Thoracic aorta (tissue), 2 donors: ENCODE data around the gene ALDH3A1. TPM values are rescaled to one million over a fixed set of nuclear protein-coding genes. Genes with fewer than 3 reads are reported as not detected.

Source experiments
- ATAC-seq: fragments of 150-250 bp; one replicate; pipeline ENCODE4 v1.8.0; 2017; ENCODE audit warnings: low read depth; ENCODE audit not compliant: insufficient number of reproducible peaks, low FRiP score
- DNase-seq: peaks from one replicate; pipeline ENCODE4 v3.0.0-alpha.2; 2020; ENCODE audit warnings: low spot score
- H3K27ac ChIP-seq, 2 donors: fragments of 200-600 bp; sonication (generic); 1 replicate in 1 of 2; 2 replicates in 1 of 2; pipeline ENCODE4 v1.5.1; 2016; ENCODE audit warnings: mild to moderate bottlenecking in 2 of 2, moderate library complexity in 2 of 2
- H3K27me3 ChIP-seq: fragments of 200-600 bp; sonication (generic); replicated peaks from 2 replicates; pipeline ENCODE4 v1.6.0; 2016; ENCODE audit warnings: mild to moderate bottlenecking; ENCODE audit not compliant: insufficient read depth
- H3K36me3 ChIP-seq: fragments of 200-600 bp; sonication (generic); one replicate; pipeline ENCODE4 v1.5.1; 2016
- H3K4me1 ChIP-seq, 2 donors: fragments of 200-600 bp; sonication (generic); 1 replicate in 1 of 2; 2 replicates in 1 of 2; pipeline versions ENCODE4 v1.5.1 to v1.6.0; 2016; ENCODE audit warnings: low read depth in 2 of 2, mild to moderate bottlenecking in 1 of 2; ENCODE audit not compliant: control insufficient read depth in 1 of 2
- H3K4me3 ChIP-seq: fragments of 200-600 bp; sonication (generic); 2 replicates; pipeline ENCODE4 v1.5.1; 2016; ENCODE audit warnings: mild to moderate bottlenecking
- H3K9me3 ChIP-seq: fragments of 200-600 bp; sonication (generic); 2 replicates; pipeline ENCODE4 v1.5.1; 2016
- total RNA-seq, 2 donors: library from RNA; depleted of rRNA; stranded (reverse); fragments of >200 nt; gene quantifications; one replicate each; pipeline versions ENCODE4 v1.1.0 to v1.2.3, GENCODE V29; 2016
- TF ChIP-seq, protein P1 (sequence below): fragments of 200-600 bp; sonication (generic); IDR thresholded peaks from one replicate; pipeline ENCODE4 v1.5.1; 2019; ENCODE audit warnings: antibody characterized with exemption

The ALDH3A1 gene
- total RNA-seq, 2 donors from 2014 or later: 3.2 to 21.2 TPM

GRCh38 chr17:19781488-19782458 lies 33.7 kb upstream of the ALDH3A1 start:
- Histone ChIP-seq H3K9me3 (no peaks in the 10 kb centered on the region), H3K27ac (no peak overlapping the region), H3K4me3 (no peak overlapping the region), H3K4me1 (no peaks in the 10 kb centered on the region), H3K36me3 (peaks cover 17% of the 10 kb centered on the region), H3K27me3 (no peaks in the 10 kb centered on the region)
- TF ChIP-seq, protein P1, sequence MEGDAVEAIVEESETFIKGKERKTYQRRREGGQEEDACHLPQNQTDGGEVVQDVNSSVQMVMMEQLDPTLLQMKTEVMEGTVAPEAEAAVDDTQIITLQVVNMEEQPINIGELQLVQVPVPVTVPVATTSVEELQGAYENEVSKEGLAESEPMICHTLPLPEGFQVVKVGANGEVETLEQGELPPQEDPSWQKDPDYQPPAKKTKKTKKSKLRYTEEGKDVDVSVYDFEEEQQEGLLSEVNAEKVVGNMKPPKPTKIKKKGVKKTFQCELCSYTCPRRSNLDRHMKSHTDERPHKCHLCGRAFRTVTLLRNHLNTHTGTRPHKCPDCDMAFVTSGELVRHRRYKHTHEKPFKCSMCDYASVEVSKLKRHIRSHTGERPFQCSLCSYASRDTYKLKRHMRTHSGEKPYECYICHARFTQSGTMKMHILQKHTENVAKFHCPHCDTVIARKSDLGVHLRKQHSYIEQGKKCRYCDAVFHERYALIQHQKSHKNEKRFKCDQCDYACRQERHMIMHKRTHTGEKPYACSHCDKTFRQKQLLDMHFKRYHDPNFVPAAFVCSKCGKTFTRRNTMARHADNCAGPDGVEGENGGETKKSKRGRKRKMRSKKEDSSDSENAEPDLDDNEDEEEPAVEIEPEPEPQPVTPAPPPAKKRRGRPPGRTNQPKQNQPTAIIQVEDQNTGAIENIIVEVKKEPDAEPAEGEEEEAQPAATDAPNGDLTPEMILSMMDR: no peak
- ATAC-seq (no peak), DNase-seq (no peak)

GRCh38 chr17:19780846-19781245 lies 32.7 kb upstream of the ALDH3A1 start:
- TF ChIP-seq, protein P1: no peak
- H3K36me3 ChIP-seq: peaks cover 23% of the 10 kb centered on the region
- DNase-seq (no peak), ATAC-seq (no peak)
- no peaks in the 10 kb centered on the region for H3K4me1 ChIP-seq
- H3K4me3 ChIP-seq: no peak overlapping the region
- H3K27ac ChIP-seq: no peak overlapping the region
- no peaks in the 10 kb centered on the region for H3K27me3 ChIP-seq
- no peaks in the 10 kb centered on the region for H3K9me3 ChIP-seq

- TF ChIP-seq, protein P1: no peak
- Histone ChIP-seq H3K4me1 (peaks cover 6 to 17% of the 10 kb centered on the region in 2 donors), H3K4me3 (no peak overlapping the region), H3K27me3 (no peaks in the 10 kb centered on the region), H3K9me3 (no peaks in the 10 kb centered on the region), H3K27ac (no peak overlapping the region), H3K36me3 (peaks cover 31% of the 10 kb centered on the region)
- DNase-seq (no peak), ATAC-seq (no peak)
Measured at GRCh38 chr17:19773534-19773933, 25.4 kb upstream of the ALDH3A1 start.

DNA sequence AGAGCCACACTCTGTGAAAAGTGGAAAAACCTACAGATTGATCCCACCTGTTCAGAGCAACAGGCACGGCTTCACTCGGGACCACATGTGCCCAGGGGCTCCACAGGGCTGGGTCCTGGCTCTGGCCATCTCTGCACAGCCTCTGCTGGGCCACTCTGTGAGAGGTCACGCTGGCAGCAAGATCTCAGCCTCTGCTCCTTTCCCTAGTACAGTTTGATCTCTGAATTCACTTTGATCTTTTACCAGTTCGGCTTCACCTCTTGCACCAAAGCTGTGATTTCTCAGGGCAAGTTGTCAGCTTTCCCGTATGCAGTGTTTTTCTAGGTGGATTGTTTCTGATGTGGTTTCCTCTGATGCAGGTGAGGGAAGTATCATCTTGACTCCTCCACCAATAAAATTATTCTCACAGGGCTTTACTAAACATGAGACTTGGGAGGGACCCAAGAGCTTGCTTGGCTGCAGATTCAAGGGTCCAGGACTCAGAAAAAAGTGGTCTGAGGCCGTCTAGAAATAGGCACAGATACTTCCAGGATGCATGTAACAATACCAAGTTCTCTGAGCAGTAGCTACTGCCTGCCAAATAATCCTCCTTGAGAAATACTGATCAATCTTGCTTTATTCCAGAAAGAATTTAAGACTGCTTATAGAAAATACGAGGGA lies 24.0 kb upstream of the ALDH3A1 start:
- DNase-seq: no peak
- peaks cover 6 to 17% of the 10 kb centered on the region in 2 donors for H3K4me1 ChIP-seq
- peaks cover 23% of the 10 kb centered on the region for H3K36me3 ChIP-seq
- ATAC-seq: no peak
- no peaks in the 10 kb centered on the region for H3K27me3 ChIP-seq
- TF ChIP-seq, protein P1: no peak
- H3K9me3 ChIP-seq: no peaks in the 10 kb centered on the region
- peak overlapping the region; percentile 7 to 23 for H3K27ac ChIP-seq
- no peak overlapping the region for H3K4me3 ChIP-seq

DNA sequence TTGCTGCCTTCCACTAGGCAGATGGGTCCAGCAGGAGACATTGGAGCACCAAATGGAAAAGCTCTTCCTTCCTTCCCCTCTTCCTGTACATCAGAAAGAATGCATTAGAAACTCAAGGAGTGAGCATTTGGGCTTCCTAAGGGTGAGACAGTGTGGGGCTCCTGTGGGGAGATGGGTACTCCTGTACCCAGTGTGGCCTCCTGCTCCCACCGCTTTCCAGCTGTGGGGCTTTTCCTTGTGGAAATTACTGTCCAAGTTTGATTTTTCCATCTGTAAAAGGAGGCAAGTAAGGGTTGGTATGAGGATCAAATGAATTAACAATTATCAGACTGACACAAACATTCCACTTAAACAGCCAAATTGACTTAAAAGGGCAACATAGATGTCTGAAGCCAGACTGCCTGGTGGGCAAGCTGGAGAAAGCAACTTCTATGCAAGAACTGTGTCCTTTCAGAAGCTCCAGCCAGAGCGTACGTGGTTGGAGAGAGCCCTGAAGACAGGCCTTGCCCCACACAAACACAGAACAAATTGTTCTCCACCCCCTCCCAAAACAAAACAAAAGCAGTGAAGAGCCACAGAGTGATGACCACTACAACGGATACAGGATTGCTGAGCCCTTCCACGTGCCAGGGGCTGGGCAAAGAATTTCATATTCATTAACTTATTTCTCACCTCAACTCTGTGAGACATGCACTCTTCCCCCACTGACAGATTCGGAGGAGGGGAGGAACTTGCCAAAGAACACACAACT lies 23.1 kb upstream of the ALDH3A1 start:
- DNase-seq: no peak
- Histone ChIP-seq H3K27me3 (no peaks in the 10 kb centered on the region), H3K4me1 (peaks cover 6 to 17% of the 10 kb centered on the region in 2 donors), H3K4me3 (no peak overlapping the region), H3K27ac (peak overlapping the region; percentile 7 to 23), H3K36me3 (peaks cover 16% of the 10 kb centered on the region), H3K9me3 (no peaks in the 10 kb centered on the region)
- TF ChIP-seq, protein P1: no peak
- ATAC-seq: no peak
